Endothelial cell of umbilical vein (primary cell): ENCODE results near the gene GSTA1.

Source experiments
- MYC ChIP-seq: IDR thresholded peaks from one replicate; pipeline ENCODE4 v1.6.1; 2011; ENCODE audit warnings: mild to moderate bottlenecking, low read depth, low read length
- POLR2A ChIP-seq: IDR thresholded peaks from 2 replicates; pipeline ENCODE4 v1.6.1; 2012; ENCODE audit warnings: low read depth, mild to moderate bottlenecking, control low read depth, low read length
- POLR2AphosphoS5 ChIP-seq: IDR thresholded peaks from 2 replicates; pipeline ENCODE4 v1.6.1; 2012; ENCODE audit warnings: low read depth, mild to moderate bottlenecking, control low read depth, low read length, moderate library complexity; ENCODE audit not compliant: insufficient read depth
- TF ChIP-seq, protein P1 (sequence below), 2 donors: IDR thresholded peaks; 1 replicate in 1 of 2; 2 replicates in 1 of 2; pipeline ENCODE4 v1.5.1; 2011; ENCODE audit warnings: low read length in 2 of 2, mild to moderate bottlenecking in 2 of 2, moderate library complexity in 2 of 2, control low read depth in 1 of 2, inconsistent platforms in 1 of 2, low read depth in 1 of 2; ENCODE audit not compliant: insufficient read depth in 1 of 2; ENCODE audit errors: extremely low read depth in 1 of 2

GRCh38 chr6:52790861-52791260 is 12.8 kb downstream of the GSTA1 start:
- TF ChIP-seq POLR2AphosphoS5 = no peak
- TF ChIP-seq, protein P1, sequence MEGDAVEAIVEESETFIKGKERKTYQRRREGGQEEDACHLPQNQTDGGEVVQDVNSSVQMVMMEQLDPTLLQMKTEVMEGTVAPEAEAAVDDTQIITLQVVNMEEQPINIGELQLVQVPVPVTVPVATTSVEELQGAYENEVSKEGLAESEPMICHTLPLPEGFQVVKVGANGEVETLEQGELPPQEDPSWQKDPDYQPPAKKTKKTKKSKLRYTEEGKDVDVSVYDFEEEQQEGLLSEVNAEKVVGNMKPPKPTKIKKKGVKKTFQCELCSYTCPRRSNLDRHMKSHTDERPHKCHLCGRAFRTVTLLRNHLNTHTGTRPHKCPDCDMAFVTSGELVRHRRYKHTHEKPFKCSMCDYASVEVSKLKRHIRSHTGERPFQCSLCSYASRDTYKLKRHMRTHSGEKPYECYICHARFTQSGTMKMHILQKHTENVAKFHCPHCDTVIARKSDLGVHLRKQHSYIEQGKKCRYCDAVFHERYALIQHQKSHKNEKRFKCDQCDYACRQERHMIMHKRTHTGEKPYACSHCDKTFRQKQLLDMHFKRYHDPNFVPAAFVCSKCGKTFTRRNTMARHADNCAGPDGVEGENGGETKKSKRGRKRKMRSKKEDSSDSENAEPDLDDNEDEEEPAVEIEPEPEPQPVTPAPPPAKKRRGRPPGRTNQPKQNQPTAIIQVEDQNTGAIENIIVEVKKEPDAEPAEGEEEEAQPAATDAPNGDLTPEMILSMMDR (IDR thresholded peaks at IDR 0.05; ENCODE audit: extremely low read depth in 1 of 2, insufficient read depth in 1 of 2, low read depth in 1 of 2, low read length in 2 of 2) = no peak
- no peak for TF ChIP-seq POLR2A
- TF ChIP-seq MYC = no peak
